Stimulated activated CD4-positive, alpha-beta T cell treated with anti-CD3 and anti-CD28 coated beads, Interleukin-15, amount 100 ng/mL, for 48 hours (primary cell): Measurements from ENCODE around the gene GPR173.

Experiments used
- DNase-seq, 2 donors: peaks; one replicate each; pipeline ENCODE4 v3.0.0-alpha.2; 2020; ENCODE audit warnings: low read depth in 2 of 2

Gene GPR173, protein sequence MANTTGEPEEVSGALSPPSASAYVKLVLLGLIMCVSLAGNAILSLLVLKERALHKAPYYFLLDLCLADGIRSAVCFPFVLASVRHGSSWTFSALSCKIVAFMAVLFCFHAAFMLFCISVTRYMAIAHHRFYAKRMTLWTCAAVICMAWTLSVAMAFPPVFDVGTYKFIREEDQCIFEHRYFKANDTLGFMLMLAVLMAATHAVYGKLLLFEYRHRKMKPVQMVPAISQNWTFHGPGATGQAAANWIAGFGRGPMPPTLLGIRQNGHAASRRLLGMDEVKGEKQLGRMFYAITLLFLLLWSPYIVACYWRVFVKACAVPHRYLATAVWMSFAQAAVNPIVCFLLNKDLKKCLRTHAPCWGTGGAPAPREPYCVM

GRCh38 chrX:53048169-53049126 lies at the start of gene GPR173:
GPR173 (plus strand) TSS chrX:53048789; CDS start chrX:53076622, 27,833 bp downstream.
- no peak for DNase-seq

- no peak for DNase-seq
Observed at GRCh38 chrX:53000447-53001135, 48.0 kb upstream of the GPR173 start.

GRCh38 chrX:53001958-53002357 lies 46.6 kb upstream of the GPR173 start:
- DNase-seq, result no peak

DNA sequence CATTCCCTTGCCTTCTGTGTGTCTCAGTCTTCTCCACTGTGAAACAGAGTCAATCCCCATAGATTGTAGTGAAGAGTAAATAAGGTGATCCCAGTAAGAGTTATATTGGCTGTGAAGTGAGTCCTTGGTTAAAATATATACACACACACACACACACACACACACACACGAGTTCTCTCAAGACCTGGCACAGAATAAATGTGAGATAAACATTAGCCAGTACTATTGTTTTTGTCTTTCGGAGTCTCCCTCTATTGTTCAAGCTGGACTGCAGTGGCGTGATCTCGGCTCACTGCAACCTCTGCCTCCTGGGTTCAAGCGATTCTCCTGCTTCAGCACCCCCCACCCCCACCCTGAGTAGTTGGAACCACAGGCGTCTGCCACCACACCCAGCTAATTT lies 45.5 kb upstream of the GPR173 start:
- DNase-seq, result no peak

- DNase-seq, result no peak
Observed at GRCh38 chrX:53004038-53004437, 44.6 kb upstream of the GPR173 start.

- DNase-seq, result no peak
Observed at GRCh38 chrX:53004811-53005210, 43.8 kb upstream of the GPR173 start.

- no peak for DNase-seq
Observed at GRCh38 chrX:53005327-53005726, 43.3 kb upstream of the GPR173 start.

GRCh38 chrX:53009032-53009431 lies 39.6 kb upstream of the GPR173 start:
- DNase-seq, result no peak

DNA sequence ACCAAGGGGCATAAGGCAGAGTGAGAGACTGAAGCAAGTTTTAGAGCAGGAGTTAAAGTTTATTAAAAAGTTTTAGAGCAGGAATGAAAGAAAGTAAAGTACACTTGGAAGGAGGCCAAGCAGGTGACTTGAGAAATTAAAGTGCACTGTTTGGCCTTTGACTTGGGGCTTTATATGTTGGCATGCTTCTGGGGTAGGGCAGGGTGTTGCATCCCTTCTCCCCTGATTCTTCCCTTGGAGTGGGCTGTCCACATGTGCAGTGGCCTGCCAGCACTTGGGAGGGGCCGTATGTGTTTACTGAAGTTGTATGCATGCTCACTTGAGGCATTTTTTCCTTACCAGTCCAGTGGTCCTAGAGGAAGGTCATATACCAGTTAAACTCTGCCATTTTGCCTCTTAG lies 35.3 kb upstream of the GPR173 start:
- no peak for DNase-seq

DNA sequence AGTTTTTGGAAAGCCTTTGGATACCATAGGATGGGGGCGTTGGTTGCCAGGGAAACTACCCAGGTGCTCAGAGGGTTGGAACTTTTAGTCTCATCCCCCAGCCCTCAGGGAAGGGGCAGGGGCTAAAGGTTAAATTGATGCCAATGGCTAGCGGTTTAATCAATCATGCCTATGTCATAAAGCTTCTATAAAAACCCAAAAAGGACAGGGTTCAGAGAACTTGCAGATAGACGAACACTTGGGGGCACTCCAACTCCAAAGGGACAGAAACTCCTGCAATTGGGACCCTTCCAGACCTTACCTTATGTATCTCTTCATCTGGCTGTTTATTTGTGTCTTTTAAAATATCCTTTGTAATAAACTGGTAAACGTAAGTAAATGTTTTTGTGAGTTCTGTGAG lies 30.0 kb upstream of the GPR173 start:
- no peak for DNase-seq

DNA sequence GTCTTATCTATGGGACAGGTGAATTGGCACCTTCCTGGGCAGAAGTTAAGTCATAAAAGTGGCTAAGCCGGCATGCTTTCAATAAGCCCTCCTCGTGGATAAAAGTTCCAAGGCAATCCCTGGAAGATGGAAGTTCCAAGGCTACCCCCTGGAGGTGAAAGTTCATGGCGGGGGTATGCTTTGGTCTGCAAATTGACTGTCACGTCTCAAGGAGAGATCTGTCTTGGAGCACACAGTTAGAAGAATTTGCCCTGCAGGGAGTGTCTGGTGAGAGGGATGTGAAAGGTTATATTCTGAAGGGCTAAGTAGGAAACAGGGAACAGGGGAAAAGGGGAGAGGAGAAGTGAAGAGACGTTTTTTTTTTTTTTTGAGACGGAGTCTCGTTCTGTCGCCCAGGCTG lies 26.2 kb upstream of the GPR173 start:
- DNase-seq, result no peak

GRCh38 chrX:53028678-53029077 lies 19.9 kb upstream of the GPR173 start:
- DNase-seq, result no peak

DNA sequence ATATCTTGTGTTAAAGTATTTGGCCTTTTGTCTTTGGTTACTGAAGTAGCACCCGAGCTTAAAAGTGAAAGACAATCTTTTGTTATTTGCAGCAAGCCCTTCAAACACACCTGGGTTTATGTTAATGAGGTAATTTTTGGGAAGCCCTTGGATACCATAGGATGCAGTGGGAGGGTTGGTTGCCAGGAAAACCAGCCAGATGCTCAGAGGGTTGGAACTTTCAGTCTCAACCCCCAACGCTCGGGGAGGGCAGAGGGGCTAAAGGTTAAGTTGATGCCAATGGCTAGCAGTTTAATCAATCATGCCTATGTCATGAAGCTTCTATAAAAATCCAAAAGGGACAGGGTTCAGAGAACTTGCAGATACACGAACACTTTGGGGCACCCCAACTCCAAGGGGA lies 17.2 kb upstream of the GPR173 start:
- DNase-seq, result no peak

DNA sequence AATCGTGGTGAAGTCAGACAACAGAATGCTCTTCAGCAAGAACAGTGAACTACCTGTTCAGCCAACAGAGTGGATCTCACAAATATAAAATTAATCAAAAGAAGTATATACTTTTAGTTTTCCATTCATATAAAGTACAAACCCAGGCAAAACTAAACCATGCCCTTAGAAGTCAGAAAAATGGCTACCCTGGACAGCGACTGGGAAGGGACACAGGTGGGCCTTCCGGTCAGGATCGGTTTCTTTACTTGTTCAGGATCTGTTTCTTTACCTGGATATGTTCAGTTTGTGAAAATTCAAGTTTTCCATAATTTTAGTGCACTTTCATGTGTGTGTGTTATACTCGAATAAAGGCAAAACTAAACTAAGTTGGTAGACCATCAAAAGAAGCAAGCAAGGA lies 12.4 kb upstream of the GPR173 start:
- DNase-seq, result no peak

GRCh38 chrX:53039236-53039635 lies 9.4 kb upstream of the GPR173 start:
- DNase-seq, result no peak

DNA sequence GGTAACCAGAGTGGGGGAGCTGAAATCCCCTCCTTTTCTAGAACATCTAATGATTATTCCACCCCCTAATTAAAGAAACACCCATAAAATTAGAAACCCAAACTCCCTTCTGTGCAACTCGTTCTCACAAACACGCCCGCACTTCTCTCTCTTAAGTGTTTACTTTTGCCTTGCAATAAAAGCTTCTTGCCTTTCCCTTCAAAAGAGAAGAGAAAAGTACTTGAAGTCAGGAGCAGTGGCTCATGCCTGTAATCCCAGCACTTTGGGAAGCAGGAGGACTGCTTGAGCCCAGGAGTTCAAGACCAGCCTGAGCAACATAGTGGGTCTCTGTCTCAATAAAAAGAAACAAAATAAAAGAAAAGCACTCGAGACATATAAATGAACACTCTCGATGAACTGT lies 3.6 kb upstream of the GPR173 start:
- no peak for DNase-seq

DNA sequence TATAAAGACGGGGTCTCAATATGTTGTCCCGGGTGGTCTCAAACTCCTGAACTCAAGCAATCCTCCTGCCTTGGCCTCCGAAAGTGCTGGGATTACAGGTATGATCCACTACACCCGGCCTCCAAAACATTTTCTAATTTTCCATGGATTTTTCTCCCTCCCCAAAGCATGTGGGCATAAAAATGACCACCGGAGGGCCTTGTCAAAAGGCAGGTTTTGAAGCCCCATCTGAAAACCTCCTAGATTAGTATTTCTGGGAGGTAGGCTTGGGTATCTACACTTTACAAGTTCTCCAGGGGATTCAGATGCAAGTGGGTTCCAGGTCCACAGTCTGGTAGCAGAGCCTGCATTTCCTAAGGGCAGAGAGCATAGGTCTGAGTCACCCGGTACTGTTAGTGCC lies 1.4 kb upstream of the GPR173 start:
- no peak for DNase-seq

GRCh38 chrX:53049127-53049517 lies 533 bp downstream of the GPR173 start:
- DNase-seq, result no peak

- DNase-seq, result no peak
Observed at GRCh38 chrX:53050841-53051240, 2.3 kb downstream of the GPR173 start.

GRCh38 chrX:53055244-53055849 lies 6.8 kb downstream of the GPR173 start:
- no peak for DNase-seq

DNA sequence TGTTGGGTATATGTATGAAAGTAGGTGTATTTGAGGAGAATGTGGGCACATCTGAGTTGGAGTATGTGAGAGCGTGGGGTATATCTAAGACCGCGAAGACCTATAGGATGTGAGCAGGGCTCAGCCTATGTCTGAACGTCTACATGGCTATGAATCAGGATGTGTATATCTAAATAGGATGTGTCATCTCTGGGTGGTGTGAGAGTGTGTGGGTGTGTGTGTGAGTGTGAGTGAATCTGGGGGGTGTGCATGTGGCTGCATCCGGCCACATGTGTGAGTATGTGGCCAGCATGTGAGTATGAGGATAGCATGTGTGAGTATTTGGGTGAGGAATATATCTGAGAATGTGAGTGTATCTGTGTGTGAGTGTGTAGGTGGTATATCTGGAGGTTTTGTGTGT lies 7.7 kb downstream of the GPR173 start:
- DNase-seq, result no peak

DNA sequence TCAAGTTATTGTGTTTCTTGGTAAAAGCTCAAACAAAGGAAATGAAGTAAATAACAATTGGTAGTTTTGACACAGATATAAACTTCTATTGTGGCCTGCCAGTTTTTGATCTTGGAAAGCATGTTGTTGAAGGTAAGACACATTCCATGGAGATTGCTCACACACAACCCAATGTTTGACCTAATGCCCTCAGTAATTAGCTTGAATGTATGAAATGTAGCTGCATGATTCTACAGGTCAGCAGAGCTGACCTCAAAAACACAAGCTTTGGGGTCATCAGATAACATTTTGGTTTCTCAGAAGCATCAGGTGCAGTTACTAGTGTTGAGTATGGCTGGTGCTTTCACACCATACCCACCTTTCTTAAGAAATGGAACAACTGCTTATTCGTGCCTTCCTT lies 16.5 kb downstream of the GPR173 start:
- no peak for DNase-seq
